ENCODE measurements around the gene TNFSF13. TPM values are rescaled to one million over a fixed set of nuclear protein-coding genes. Genes with fewer than 3 reads are reported as not detected.

The TNFSF13 gene
- polyA plus RNA-seq, 1 donor from 2014 or later = 0.15 TPM

- H3K27ac ChIP-seq (ENCODE audit: low read length) = no peak overlapping the region
- no peak overlapping the region for H3K4me3 ChIP-seq (ENCODE audit: low read length)
- H3K9ac ChIP-seq (ENCODE audit: low read length) = no peak overlapping the region
- H3K36me3 ChIP-seq (ENCODE audit: insufficient read depth, low read length) = peaks cover 6% of the 10 kb centered on the region
- H3K9me3 ChIP-seq (ENCODE audit: low read length) = no peaks in the 10 kb centered on the region
- H3K79me2 ChIP-seq (replicated peaks; ENCODE audit: insufficient read depth, low read length) = peaks cover 35% of the 10 kb centered on the region
- H3F3A ChIP-seq (ENCODE audit: insufficient read depth, low read length, poor library complexity, severe bottlenecking) = no peaks in the 10 kb centered on the region
- peaks cover 30% of the 10 kb centered on the region for H4K20me1 ChIP-seq (ENCODE audit: insufficient read depth)
- no peak overlapping the region for H2AFZ ChIP-seq (ENCODE audit: low read depth, low read length)
- H3K9me2 ChIP-seq (ENCODE audit: insufficient read depth, low read length) = no peaks in the 10 kb centered on the region
- TF ChIP-seq POLR2AphosphoS5 (IDR thresholded peaks at IDR 0.05) = no peak
- H3K27me3 ChIP-seq (ENCODE audit: insufficient read depth, low read depth, low read length) = no peaks in the 10 kb centered on the region
- H3K4me2 ChIP-seq (ENCODE audit: low read length) = no peak overlapping the region
Observed at GRCh38 chr17:7577327-7578199, 19.0 kb downstream of the TNFSF13 start.

- no peak within 1 kb of the TSS for H2AFZ ChIP-seq (ENCODE audit: low read depth, low read length)
- TF ChIP-seq TAF1 (IDR thresholded peaks at IDR 0.05; ENCODE audit: low read depth) (no peak), EZH2 (IDR thresholded peaks at IDR 0.05; ENCODE audit: borderline replicate concordance, insufficient read depth, low read length, poor library complexity, severe bottlenecking) (no peak), SMC3 (conservative IDR thresholded peaks at IDR 0.05; ENCODE audit: poor library complexity) (no peak), MXI1 (conservative IDR thresholded peaks at IDR 0.05; ENCODE audit: poor library complexity, severe bottlenecking) (no peak), EP300 (conservative IDR thresholded peaks at IDR 0.05; ENCODE audit: poor library complexity, severe bottlenecking) (no peak), RAD21 (conservative IDR thresholded peaks at IDR 0.05) (no peak), REST (IDR thresholded peaks at IDR 0.05; ENCODE audit: borderline replicate concordance) (no peak), POLR2AphosphoS5 (IDR thresholded peaks at IDR 0.05) (peak; percentile 35), CTCF (IDR thresholded peaks at IDR 0.05; ENCODE audit: poor library complexity, severe bottlenecking) (no peak)
- no peaks in the 10 kb centered on the region for H3F3A ChIP-seq (ENCODE audit: insufficient read depth, low read length, poor library complexity, severe bottlenecking)
- no peak within 1 kb of the TSS for H3K9ac ChIP-seq (ENCODE audit: low read length)
- H3K9me3 ChIP-seq (ENCODE audit: low read length) = no peaks in the 10 kb centered on the region
- H3K4me3 ChIP-seq (ENCODE audit: low read length) = no peak within 1 kb of the TSS
- peaks cover 20% of the 10 kb centered on the region for H3K79me2 ChIP-seq (replicated peaks; ENCODE audit: insufficient read depth, low read length)
- no peaks in the 10 kb centered on the region for H3K27me3 ChIP-seq (ENCODE audit: insufficient read depth, low read depth, low read length)
- peaks cover 6% of the 10 kb centered on the region for H3K36me3 ChIP-seq (ENCODE audit: insufficient read depth, low read length)
- no peaks in the 10 kb centered on the region for H3K9me2 ChIP-seq (ENCODE audit: insufficient read depth, low read length)
- H4K20me1 ChIP-seq (ENCODE audit: insufficient read depth) = peaks cover 25% of the 10 kb centered on the region
- H3K4me2 ChIP-seq (ENCODE audit: low read length) = no peak within 1 kb of the TSS
- no peak within 1 kb of the TSS for H3K27ac ChIP-seq (ENCODE audit: low read length)
Observed at GRCh38 chr17:7579001-7579833, 20.7 kb downstream of the TNFSF13 start, which contains the start of gene CD68. TSS of gene CD68 (plus strand) at chr17:7579638. CDS start at chr17:7579678, 40 bp downstream.
